Measurements from ENCODE around the gene NELFB. TPM values are rescaled to one million over a fixed set of nuclear protein-coding genes. Genes with fewer than 3 reads are reported as not detected.

Gene NELFB
- total RNA-seq, 4 donors from 2014 or later: 26.1 to 41.4 (median 35.2) TPM

DNA sequence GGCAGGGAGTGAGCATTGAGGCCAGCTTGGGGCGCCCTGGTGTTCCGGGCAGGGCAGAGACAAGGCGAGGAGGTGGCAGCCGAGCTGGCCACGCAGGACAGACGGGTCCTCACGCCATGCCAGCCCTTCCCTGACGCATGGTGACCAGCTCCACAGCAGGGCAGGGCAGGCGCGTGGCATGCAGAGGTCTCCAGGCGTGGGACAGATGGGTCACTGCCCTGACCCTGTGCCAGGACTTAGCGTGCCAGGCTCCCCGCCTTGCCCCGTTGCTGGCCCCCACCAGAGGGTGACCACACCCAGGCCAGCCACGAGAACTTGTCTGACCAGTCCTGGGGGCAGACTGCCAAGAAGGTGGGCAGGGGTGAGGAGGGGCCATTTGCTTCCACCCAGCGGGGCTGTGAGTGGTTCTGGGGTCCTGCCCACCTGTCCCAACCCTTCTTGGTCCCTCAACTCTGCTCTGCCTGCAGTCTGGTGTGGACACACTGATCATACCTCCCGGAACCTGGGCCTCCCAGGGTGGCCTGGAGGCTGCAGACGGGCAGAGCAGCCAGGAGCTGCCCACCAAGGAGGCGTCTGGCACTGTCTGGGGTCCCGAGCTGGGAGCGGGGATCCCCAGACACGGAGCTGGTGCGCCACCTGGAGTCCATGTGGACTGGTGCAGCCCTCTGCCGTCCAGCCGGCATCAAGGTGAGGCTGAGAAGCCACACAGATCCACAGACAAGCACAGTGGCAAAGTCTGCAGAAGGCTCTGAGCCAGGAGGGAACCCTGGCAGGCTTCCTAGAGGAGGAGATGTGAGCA lies 27.9 kb upstream of the NELFB start, which contains the start of gene RNF224:
TSS of gene RNF224 (plus strand) at position 449 of the 799 bp plus-strand sequence. CDS start 834 bp downstream, outside the sequence.
- no peak for TF ChIP-seq POLR2A (IDR thresholded peaks at IDR 0.05)
- TF ChIP-seq, protein P1, sequence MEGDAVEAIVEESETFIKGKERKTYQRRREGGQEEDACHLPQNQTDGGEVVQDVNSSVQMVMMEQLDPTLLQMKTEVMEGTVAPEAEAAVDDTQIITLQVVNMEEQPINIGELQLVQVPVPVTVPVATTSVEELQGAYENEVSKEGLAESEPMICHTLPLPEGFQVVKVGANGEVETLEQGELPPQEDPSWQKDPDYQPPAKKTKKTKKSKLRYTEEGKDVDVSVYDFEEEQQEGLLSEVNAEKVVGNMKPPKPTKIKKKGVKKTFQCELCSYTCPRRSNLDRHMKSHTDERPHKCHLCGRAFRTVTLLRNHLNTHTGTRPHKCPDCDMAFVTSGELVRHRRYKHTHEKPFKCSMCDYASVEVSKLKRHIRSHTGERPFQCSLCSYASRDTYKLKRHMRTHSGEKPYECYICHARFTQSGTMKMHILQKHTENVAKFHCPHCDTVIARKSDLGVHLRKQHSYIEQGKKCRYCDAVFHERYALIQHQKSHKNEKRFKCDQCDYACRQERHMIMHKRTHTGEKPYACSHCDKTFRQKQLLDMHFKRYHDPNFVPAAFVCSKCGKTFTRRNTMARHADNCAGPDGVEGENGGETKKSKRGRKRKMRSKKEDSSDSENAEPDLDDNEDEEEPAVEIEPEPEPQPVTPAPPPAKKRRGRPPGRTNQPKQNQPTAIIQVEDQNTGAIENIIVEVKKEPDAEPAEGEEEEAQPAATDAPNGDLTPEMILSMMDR (IDR thresholded peaks at IDR 0.05): peak; percentile 80 to 96 (median 92)
- H3K4me3 ChIP-seq: peak within 1 kb of the TSS; percentile 32 to 62 (median 53)
- H3K4me1 ChIP-seq: peaks cover 34 to 59% (median 41%) of the 10 kb centered on the region in 3 donors
- peaks cover 0 to 53% (median 0%) of the 10 kb centered on the region in 4 donors for H3K27me3 ChIP-seq
- H3K27ac ChIP-seq: peak within 1 kb of the TSS; percentile 92 to 97 (median 96)
- H3K36me3 ChIP-seq: no peaks in the 10 kb centered on the region
- no peaks in the 10 kb centered on the region for H3K9me3 ChIP-seq
- no peak for DNase-seq
- 27% methylated on average over 3 of the region's 25 CpGs; no CpG with 5 or more reads in 1 of the 2 donors for WGBS, 2 donors
- intact Hi-C loops (cut with DNase I): loop anchor here (5.0 kb wide), 1 partner anchor 110 kb away; no protein-coding TSS in a partner anchor

DNA sequence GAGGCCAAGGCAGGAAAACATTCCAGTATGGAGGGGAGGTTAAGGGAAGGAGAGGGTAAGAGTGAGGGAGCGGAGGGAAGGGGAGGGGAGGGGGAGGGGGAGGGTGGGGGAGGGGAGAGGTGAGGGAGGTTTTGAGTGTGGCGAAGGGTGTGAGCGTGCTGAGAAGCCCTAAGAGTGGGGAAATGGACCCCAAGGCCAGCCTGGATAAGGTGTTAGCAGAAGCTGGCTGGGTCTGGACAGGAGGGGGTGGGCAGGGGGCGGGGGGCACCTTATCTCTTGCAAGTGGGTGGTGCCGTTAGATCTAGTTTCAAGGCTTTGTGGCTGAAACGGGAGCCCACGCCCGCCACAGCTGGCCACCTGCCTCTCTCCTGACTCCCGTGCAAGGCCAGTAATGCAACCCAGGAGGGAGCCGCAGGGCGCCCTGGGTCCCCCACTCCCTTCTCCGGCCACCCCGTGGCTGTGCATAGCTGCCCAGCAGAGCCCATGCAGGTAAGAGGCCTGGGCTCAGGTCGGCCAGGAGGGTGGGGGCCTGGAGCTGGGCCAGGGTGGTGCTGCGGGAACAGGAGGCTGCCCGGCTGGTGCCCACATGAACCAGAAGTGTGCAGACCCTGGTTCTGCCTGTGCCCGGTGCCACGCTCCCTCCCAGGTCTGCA lies 27.1 kb upstream of the NELFB start:
- intact Hi-C loops (cut with DNase I): loop anchor here (5.0 kb wide), 1 partner anchor 111 kb away; no protein-coding TSS in a partner anchor
- no peak for DNase-seq
- TF ChIP-seq POLR2A (IDR thresholded peaks at IDR 0.05): no peak
- TF ChIP-seq, protein P1 (IDR thresholded peaks at IDR 0.05): no peak
- H3K27me3 ChIP-seq: peaks cover 0 to 60% (median 0%) of the 10 kb centered on the region in 4 donors
- no peak overlapping the region for H3K4me3 ChIP-seq
- H3K27ac ChIP-seq: peak overlapping the region in 3 of 4 donors; percentile 92 to 97 (median 97)
- peaks cover 28 to 52% (median 33%) of the 10 kb centered on the region in 3 donors for H3K4me1 ChIP-seq
- WGBS, 2 donors: 4 to 14% methylated on average over 2 to 4 of the region's 18 CpGs
- H3K36me3 ChIP-seq: no peaks in the 10 kb centered on the region
- no peaks in the 10 kb centered on the region for H3K9me3 ChIP-seq

DNA sequence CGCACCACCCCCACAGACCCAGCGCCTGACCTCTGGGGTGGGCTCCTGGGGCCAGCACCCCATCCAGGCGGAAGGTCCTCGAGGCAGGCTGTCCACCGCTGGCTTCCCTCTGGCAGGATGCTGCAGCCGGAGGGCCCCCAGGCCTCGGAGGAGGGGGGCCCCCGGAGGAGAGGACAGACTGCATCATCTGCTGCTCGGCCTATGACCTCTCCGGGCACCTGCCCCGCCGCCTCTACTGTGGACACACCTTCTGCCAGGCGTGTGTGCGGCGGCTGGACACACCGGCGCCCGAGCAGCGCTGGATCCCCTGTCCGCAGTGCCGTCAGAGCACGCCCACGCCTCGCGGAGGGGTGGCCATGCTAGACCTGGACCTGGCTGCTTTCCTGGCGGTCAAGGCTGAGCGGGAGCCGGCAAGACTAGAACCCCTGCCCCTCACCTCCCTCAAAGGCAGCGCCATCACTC lies 26.6 kb upstream of the NELFB start:
- intact Hi-C loops (cut with DNase I): loop anchor here (5.0 kb wide), 1 partner anchor 111 kb away; no protein-coding TSS in a partner anchor
- no CpG with 5 or more reads among the region's 29 CpGs for WGBS, 2 donors
- Histone ChIP-seq H3K4me3 (no peak overlapping the region), H3K27me3 (peaks cover 0 to 66% (median 0%) of the 10 kb centered on the region in 4 donors), H3K9me3 (no peaks in the 10 kb centered on the region), H3K4me1 (peaks cover 26 to 50% (median 31%) of the 10 kb centered on the region in 3 donors), H3K27ac (peak overlapping the region in 2 of 4 donors; percentile 92 to 97), H3K36me3 (no peaks in the 10 kb centered on the region)
- TF ChIP-seq, protein P1 (IDR thresholded peaks at IDR 0.05): no peak
- no peak for TF ChIP-seq POLR2A (IDR thresholded peaks at IDR 0.05)
- no peak for DNase-seq

DNA sequence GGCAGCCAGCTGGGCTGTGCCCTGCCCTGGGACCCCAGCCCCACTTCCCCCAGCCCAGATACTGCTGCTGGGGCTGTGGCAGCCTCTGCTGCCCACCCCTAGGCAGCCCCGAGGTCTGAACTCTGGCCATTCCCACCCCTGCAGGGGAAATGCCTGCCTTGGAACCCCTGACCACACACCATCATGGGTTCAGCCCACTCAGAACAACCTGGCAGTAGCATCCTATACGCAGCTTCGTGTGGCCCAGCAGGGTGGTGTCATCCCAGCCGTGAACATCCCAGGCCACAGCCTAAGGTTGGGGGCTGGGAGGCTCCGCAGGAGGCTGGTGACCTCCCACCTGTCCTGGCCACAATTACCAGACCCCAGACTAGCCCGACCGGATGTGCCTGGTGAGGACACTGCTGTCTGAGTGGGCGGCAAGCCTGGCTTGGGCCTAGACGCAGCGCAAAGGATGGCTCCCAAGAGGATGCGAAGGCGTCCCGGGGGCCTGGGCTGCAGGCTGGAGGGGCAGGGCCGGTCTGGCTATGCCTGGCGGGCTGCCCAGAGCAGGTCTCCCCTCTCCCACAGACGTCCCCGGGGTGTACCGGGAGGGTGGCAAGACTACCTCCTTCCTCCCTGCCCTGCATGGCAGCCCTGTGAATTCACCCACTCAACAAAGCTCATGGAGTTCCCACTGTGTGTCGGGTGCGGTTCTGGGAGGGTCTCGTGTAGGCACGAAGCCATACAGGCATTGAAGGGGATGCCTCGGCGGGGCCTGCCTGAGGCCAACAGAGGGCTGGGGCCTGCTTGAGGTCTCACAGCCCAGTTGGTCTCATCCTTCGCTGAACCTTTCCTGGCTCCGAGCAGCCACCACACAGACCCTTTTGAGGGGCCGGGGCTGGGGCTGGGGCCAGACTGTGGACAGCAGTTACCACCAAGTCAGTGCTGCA lies 25.9 kb upstream of the NELFB start:
- 40 to 81% methylated on average over 1 to 10 of the region's 27 CpGs for WGBS, 2 donors
- peaks cover 0 to 72% (median 0%) of the 10 kb centered on the region in 4 donors for H3K27me3 ChIP-seq
- intact Hi-C loops (cut with DNase I): loop anchor here (5.0 kb wide), 1 partner anchor 112 kb away; no protein-coding TSS in a partner anchor

More for the DNA sequence above, 25.9 kb upstream of the NELFB start:
- DNase-seq: no peak
- H3K9me3 ChIP-seq: no peaks in the 10 kb centered on the region
- TF ChIP-seq POLR2A (IDR thresholded peaks at IDR 0.05): no peak
- TF ChIP-seq, protein P1 (IDR thresholded peaks at IDR 0.05): no peak
- no peak overlapping the region for H3K4me3 ChIP-seq
- peaks cover 21 to 43% (median 25%) of the 10 kb centered on the region in 3 donors for H3K4me1 ChIP-seq
- H3K36me3 ChIP-seq: no peaks in the 10 kb centered on the region
- H3K27ac ChIP-seq: peak overlapping the region in 1 of 4 donors; percentile 97
